KBM-7 (cell line): Measurements from ENCODE around the gene SLC25A38.
"Not testable (repeated sequence)": the region's sequence is repeated elsewhere in the genome, so short reads cannot be mapped to it uniquely, and the experiment has no call there.

Source experiments
- DNase-seq: peaks from one replicate; pipeline ENCODE4 v3.0.0-alpha.2; 2015
- in situ Hi-C: fragments of 300-500 bp; cut with MboI; formaldehyde crosslinking; loops from 2 replicates; pipeline ENCODE4 v1.14.3; 2020; ENCODE audit warnings: low sequenced_read_pairs, low pct_unique_long_range_greater_than_20kb, mixed read lengths

The SLC25A38 gene

DNA sequence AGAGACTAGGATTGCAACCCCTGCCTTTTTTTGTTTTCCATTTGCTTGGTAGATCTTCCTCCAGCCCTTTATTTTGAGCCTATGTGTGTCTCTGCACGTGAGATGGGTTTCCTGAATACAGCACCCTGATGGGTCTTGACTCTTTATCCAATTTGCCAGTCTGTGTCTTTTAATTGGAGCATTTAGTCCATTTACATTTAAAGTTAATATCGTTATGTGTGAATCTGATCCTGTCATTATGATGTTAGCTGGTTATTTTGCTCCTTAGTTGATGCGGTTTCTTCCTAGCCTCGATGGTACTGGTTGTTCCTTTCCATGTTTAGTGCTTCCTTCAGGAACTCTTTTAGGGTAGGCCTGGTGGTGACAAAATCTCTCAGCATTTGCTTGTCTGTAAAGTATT lies 12.7 kb upstream of the SLC25A38 start:
- DNase-seq, in situ Hi-C loops: not testable (repeated sequence)

DNA sequence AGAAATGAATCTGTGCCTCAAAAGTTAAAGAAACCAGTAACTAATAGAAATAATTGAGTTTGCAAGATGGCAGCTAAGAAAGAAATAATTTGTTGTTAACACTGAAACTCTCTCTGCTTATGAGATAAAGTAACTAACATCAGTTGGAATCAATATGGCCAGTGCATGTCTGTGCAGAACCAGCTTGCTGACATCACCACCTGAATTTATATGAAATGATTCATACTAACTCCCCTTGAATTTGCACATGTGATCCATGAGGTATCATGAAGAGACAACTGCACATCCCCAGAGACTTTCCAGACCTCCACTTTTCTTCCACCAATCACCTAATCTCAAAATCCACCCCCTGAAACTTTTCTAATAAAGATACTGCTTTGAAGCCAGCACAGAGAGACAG lies 10.3 kb upstream of the SLC25A38 start:
- in situ Hi-C loops, result no loop called here
- no peak for DNase-seq

DNA sequence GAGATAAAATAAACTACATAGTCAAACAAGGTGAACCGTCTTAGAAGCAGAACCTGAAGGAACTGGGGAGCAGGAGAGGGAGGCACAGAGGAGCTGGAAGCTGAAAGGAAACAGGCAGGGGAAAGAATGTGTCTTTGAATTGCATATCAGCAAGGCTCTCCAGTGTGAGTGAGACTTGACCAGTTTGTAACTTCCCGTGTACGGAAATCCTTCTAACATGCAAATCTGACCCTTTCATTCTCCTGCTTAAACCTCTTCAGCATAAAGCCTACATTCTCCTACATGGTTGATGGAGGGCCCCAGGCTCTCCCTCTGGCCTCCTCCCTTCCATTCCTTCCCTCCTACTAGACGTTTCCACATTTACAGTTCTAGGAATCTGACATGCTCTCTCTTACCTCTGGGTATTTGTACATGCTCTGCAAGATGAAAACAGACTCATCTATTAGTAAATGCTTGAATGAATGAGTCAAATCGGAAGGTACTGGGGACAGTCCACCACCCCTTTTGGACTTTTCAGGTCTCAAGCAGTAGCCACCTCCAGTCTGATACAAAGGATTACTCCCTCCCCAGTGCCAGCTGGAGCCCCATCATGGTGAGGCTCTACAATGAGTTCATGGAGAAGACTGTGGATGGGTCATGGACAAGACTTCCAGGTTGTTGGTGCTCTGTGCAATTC lies 6.1 kb upstream of the SLC25A38 start:
- DNase-seq, result no peak
- in situ Hi-C loops, result loop anchor here (25.0 kb wide), 1 partner anchor 190 kb away; the partner anchor contains the start of gene XIRP1

DNA sequence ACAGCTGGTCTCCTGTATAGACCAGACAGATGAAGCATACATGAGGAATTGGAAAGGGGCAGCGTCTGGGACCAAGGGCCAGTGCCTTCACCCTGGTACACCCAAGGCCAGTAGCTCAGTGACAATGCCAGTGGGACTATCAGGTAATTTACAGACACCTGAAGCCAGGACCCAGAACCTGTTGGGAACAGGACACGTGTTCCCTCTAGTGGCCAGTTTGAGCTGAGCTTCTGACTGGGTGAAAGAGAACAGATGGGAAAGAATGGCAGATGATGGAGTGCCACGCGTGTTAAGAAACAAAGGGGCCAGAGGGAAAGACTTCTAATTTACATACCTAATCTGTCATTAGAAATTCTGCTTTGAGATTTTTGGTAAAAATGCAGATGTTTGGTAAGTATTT lies 5.1 kb upstream of the SLC25A38 start:
- DNase-seq, result peak; percentile 62
- in situ Hi-C loops, result loop anchor here (25.0 kb wide), 1 partner anchor 191 kb away; the partner anchor contains the start of gene XIRP1

DNA sequence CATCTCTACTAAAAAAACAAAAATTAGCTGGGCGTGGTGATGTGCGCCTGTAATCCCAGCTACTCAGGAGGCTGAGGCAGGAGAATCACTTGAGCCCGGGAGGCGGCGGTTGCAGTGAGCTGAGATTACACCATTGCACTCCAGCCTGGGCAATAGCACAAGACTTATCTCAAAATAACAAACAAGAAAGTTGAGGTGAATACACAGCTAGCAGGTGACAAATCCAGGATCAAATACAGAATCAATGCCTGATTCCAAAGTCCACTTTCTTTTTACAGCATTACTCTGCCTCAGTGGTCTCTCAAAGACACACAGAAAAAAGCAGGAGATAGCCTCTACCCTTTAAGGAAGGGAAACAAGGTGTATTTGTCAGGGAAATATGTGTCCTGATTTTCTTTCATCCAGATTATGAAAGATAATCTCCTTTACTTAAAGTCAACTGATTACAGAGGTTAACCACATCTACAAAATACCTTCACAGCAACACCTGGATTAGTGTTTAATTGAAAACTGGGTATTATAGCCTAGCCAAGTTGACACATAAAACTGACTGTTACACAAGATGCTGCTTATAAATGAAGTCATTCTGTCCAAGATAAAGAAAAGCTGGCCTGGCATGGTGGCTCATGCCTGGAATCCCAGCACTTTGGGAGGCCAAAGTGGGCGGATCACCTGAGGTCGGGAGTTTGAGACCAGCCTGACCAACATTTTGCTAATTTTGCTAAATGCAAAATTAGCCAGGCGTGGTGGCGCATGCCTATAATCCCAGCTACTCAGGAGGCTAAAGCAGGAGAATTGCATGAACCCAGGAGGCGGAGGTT lies 4.0 kb upstream of the SLC25A38 start:
- in situ Hi-C loops, result loop anchor here (25.0 kb wide), 1 partner anchor 192 kb away; the partner anchor contains the start of gene XIRP1
- DNase-seq, result no peak

DNA sequence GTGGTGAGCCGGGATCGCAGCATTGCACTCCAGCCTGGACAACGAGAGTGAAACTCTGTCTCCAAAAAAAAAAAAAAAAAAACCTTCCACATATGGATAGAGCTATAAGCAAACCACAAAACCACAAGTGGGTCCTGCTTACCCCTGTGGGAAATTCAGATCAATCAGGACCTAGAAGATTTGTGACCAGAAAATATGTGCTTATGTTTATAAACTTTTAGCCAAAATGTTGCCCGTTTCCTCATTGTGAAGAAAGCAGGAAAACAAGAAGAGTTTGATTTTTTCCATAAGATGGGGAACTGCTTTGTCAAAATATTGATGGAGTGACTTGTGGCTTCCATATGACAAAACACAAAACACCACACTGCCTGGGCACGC lies 3.4 kb upstream of the SLC25A38 start:
- peak; percentile 51 for DNase-seq
- in situ Hi-C loops, result loop anchor here (25.0 kb wide), 1 partner anchor 192 kb away; the partner anchor contains the start of gene XIRP1

DNA sequence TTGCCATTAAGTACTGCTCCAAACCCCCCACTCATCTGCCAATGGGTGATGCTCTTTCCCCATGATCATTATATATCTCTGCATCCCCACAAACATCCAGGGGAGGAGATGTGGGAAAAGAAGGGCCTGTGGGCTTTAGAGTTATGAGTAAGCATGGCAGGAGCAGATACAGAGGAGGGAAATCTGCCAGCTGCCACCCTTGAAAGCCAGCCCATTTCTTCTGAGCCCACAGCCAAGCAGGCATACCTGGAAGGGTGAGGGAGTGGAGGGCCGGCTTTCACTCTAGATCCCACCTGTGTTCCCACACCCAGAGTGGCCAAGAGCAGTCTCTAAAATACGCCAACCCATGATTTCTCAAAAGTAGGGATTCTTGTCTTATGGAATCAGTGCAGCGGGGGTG lies 1.7 kb upstream of the SLC25A38 start:
- DNase-seq, result no peak
- in situ Hi-C loops, result loop anchor here (25.0 kb wide), 1 partner anchor 194 kb away; the partner anchor contains the start of gene XIRP1

DNA sequence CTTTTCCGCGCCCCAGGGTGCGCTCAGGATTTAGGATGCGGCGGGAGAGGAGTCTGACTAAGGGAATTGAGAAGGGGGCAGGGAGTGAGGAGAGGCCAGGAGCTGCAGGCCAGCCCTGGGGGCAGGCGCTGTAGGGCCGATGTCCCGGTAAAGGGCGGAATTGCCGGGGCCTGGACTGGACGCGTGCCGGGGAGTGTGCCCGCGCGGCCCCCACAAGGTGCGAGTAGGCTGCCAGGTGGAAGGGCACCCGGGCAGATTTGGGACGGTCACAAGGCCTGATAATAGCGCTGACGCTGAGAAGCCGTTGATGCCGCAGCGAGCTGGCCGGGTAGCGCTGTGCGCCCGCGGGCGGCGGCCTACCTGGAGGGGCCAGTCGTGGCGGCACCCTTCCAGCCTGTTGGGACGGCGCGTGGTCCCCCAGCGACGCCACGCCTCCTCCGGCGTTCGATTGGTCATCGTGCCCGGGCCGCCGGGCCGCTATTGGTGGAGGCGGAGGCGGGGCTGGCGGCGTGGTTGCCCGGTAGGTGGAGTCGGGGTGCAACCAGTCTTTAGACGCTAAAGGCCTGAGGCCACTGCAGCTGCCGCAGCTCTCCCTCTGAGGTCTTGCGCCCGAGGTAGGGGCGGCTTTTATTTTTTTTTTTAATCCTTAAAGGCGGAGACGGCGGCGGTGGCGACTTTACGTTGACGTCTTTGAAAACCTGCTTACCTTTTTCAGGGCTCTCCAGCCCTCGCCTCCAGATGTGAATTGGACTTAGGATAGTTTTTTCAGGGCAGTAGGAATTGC lies 903 bp downstream of the SLC25A38 start:
- peak; percentile 95 for DNase-seq
- in situ Hi-C loops, result loop anchor here (25.0 kb wide), 1 partner anchor 197 kb away; the partner anchor contains the start of gene XIRP1

DNA sequence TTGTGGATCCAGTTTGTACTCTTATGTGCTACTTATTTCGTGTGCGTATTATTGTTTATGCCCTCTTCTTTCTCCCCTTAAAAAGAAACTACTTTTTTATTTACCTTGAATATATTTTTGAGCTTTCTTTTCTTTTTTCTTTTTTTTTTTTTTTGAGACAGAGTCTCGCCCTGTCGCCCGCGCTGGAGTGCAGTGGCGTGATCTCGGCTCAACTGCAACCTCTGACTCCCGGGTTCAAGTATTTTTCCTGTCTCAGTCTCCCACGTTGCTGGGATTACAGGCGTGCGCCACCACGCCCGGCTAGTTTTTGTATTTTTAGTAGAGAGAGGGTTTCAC lies 1.5 kb downstream of the SLC25A38 start:
- no peak for DNase-seq
- in situ Hi-C loops, result loop anchor here (25.0 kb wide), 1 partner anchor 197 kb away; the partner anchor contains the start of gene XIRP1

DNA sequence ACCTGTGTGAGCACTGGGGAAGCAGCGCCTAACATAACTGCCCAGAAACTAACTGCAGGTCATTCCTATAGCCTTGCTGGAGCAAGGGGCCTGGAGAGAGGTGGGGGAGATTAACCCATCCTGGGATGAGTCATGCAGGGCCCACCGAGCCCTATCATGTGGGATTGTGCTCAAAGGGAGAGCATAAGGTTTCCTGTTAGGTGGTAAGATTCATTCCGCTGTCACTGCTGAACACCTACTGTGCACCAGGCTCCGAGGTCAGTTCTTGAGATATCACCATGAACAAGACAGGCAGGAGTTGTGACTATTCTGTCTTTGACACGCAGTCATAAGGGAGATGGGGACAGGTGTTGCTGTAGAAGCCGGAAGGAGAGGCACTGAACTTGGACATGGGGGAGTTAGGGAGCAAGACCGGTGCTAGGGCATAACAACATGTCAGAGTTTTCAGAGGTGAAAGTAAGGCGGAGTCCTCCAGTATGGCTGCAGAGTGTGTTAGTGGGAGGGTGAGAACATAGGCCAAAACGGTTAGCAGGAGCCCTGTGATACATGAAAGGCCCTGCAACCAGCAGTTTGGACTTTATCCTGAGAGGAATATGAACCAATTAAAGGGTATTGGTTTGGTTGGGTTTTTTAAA lies 2.4 kb downstream of the SLC25A38 start:
- no peak for DNase-seq
- in situ Hi-C loops, result loop anchor here (25.0 kb wide), 1 partner anchor 198 kb away; the partner anchor contains the start of gene XIRP1

DNA sequence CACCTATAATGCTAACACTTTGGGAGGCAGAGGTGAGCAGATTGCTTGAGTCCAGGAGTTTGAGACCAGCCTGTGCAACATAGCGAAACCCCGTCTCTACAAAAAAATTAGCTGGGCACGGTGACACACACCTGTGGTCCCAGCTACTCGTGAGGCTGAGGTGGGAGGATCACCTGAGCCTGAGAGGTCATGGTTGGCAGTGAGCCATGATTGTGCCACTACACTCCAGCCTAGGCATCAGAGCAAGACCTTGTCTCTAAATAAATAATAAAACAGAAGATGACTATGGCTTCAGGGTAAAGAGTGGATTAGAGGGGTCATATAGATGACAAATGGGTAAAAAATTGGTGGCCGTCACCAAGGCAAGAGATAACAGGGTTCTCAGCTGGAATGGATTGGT lies 3.1 kb downstream of the SLC25A38 start:
- in situ Hi-C loops, result loop anchor here (25.0 kb wide), 1 partner anchor 199 kb away; the partner anchor contains the start of gene XIRP1
- no peak for DNase-seq

DNA sequence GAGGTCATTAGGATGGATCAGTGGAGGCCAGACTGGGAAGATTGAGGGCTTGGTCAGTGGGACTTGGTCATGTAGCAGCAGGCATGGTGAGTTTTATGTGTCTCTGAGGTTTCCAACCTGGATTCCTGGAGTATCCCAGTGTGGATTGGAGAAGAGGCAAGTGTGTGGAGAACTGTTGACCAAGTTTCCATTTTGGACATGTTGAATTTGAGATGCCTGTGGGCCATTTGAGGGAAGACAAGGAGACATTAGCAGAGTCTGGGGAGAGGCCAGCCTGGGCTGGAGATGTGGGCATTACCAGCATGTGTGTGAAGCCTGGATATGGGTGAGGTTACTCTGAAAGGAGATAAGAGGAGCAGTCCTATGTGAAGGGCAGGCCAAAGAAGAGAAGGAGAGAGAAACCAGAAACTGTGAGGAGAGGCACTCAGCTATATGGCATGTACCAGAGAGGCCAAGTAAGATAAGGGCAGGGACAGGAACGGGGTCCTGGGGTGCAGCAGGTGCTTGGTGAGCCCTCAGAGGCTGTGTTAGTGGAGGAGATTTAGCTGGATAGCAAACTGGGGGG lies 4.3 kb downstream of the SLC25A38 start:
- DNase-seq, result no peak
- in situ Hi-C loops, result loop anchor here (25.0 kb wide), 1 partner anchor 200 kb away; the partner anchor contains the start of gene XIRP1

DNA sequence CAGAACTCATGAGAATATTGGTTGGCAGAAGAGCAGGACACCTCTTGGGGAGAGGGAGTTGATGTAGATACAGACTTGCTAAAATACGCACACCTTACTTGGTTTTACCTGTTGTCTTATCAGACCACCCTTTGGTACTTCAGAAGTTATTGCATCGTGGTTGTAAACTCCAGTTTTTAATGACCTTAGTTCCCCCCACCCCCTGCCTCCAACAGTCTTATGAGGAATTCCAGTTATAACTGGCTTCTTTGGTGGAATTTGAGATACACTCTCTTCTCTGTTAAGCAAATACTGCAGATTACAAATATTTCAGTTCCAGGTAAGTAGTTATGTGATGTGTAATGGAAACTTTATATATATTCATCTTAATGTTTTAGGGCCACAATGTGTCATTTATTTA lies 5.0 kb downstream of the SLC25A38 start:
- in situ Hi-C loops, result loop anchor here (25.0 kb wide), 1 partner anchor 201 kb away; the partner anchor contains the start of gene XIRP1
- no peak for DNase-seq

DNA sequence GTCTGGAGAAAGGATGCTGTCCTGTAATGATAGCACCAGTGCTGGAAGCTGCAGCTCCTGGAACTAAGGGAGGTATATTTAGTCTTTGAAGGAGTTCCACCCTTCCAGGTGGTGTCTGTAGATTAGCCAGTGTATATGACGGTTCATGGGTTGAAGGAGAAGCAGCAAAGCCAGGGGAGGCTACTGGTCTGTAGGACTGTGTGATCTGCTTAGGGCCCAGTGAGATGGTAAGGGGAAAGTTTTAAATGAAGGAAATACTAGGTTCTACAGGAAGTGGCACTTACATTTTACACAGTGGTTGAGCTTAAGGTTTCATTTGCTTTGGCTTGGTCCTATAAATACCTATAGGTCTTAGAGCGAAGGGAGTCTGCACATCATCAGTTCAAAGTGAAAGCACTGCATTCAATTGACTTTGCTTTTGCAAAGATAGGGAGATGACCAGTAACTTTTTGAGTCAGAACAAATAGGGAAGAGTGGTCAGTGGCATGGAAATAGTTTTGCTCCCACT lies 5.6 kb downstream of the SLC25A38 start:
- in situ Hi-C loops, result loop anchor here (25.0 kb wide), 1 partner anchor 201 kb away; the partner anchor contains the start of gene XIRP1
- DNase-seq, result no peak

DNA sequence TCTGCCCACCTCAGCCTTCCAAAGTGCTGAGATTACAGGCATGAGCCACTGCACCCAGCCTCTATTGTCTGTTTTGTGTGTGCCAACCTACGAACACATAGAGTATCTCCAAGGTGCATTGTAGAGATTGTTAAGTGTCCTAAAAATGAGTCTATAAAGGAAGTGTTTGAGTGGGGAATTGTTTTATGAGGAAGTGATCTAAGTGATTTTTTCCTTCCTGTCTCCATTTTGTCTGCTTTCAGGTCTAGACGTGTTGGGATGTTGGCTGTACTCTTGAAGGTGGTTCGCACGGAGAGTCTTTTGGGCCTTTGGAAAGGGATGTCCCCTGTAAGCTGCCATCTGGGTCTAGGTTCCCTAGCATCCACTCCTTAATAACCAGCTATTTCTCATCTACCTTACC lies 7.0 kb downstream of the SLC25A38 start:
- DNase-seq, result no peak
- in situ Hi-C loops, result loop anchor here (25.0 kb wide), 1 partner anchor 203 kb away; the partner anchor contains the start of gene XIRP1

DNA sequence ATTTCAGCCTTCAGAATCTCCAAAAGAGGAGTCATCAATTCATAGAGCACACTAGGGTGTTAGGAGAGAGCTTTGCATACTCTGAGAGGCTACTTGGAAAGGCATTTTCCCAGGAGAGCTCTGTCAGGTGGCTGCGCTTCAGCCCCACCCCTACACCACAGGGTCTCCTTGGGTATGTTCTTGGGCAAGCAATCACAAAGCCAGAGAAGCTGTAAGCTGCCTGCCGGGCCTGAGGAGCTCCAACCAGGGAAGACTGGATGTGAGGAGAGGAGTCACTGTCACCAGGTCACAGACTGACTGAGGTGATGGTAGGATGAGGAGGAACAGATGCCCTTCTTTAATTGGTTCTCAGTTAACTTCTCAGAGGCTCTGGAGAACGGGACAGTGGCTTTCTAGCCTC lies 13.5 kb downstream of the SLC25A38 start:
- in situ Hi-C loops, result loop anchor here (25.0 kb wide), 1 partner anchor 209 kb away; the partner anchor contains the start of gene XIRP1
- DNase-seq, result no peak

DNA sequence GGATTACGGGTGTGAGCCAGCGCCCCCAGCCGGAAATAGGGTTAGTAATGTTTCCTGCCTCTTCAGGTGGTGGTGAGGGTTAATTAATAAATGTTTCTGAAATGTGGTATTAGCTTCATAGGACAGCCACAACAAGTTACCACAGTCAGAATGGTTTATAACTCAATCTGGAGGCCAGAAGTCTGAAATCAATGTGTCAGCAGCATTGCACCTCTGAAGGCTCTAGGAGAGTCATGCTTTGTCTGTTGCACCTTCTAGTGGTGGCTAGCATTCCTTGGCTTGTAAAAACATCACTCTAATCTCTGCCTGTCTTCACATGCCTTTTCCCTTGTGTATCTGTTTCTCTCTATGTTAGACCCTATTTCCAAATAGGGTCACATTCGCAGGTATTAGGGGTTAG lies 15.5 kb downstream of the SLC25A38 start:
- no peak for DNase-seq
- in situ Hi-C loops, result loop anchor here (25.0 kb wide), 1 partner anchor 211 kb away; the partner anchor contains the start of gene XIRP1

DNA sequence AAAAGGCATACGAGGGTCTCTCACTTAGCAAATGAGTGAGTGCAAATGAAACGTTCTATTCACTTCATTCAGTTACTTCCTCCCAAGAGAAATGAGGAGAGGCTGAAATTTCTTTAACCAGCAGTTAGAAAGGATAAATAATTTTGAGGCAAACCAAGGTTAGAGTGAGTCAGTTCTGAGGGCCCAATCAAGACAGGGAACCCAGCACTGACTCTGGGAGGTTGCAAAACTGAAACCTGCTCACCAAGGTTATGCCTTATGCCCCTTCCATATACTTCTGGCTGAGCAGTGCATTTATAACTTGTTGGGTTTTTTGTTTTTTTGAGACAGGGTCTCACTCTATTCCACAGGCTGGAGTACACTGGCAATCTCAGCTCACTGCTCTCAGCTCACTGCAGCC lies 18.8 kb downstream of the SLC25A38 start:
- DNase-seq, result no peak
- in situ Hi-C loops, result no loop called here
